DND-41 (cell line): ENCODE data around the gene CDS1.

Experiments
- EZH2 ChIP-seq: IDR thresholded peaks from 3 replicates; pipeline ENCODE4 v1.6.1; 2012; ENCODE audit warnings: borderline replicate concordance, low read depth, mild to moderate bottlenecking, moderate library complexity, low read length, inconsistent platforms; ENCODE audit not compliant: severe bottlenecking
- TF ChIP-seq, protein P1 (sequence below): IDR thresholded peaks from 2 replicates; pipeline ENCODE4 v1.5.1; 2012; ENCODE audit warnings: borderline replicate concordance, low read length, moderate library complexity, mild to moderate bottlenecking; ENCODE audit not compliant: poor library complexity, severe bottlenecking; ENCODE audit errors: extremely low read depth

DNA sequence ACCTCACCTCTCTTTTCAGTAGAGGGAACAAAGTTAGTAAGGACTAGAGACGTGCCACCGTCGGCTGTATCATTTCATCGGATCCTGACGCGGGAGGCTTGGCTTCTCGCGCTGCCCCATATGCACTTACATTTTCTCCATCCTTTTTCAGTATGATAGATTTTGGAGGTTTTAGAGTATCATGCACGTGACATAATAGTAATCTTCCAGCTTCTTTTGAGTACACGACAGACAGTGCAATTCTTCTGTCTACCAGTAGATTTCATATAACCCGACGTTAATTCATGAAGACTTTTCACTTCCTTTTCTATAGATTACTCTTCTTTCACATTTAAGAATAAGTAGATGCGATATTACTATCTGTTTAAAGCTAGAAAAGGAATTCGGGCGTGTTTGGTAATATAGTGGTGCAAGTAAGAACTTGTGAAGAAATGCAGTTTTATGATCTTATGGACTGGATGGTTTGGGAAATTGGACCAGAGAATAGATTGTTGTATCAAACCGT lies 1.0 kb downstream of the CDS1 start:
- TF ChIP-seq, protein P1, sequence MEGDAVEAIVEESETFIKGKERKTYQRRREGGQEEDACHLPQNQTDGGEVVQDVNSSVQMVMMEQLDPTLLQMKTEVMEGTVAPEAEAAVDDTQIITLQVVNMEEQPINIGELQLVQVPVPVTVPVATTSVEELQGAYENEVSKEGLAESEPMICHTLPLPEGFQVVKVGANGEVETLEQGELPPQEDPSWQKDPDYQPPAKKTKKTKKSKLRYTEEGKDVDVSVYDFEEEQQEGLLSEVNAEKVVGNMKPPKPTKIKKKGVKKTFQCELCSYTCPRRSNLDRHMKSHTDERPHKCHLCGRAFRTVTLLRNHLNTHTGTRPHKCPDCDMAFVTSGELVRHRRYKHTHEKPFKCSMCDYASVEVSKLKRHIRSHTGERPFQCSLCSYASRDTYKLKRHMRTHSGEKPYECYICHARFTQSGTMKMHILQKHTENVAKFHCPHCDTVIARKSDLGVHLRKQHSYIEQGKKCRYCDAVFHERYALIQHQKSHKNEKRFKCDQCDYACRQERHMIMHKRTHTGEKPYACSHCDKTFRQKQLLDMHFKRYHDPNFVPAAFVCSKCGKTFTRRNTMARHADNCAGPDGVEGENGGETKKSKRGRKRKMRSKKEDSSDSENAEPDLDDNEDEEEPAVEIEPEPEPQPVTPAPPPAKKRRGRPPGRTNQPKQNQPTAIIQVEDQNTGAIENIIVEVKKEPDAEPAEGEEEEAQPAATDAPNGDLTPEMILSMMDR, result no peak
- no peak for TF ChIP-seq EZH2
